ENCODE data around the gene SHOX.

Gene SHOX

DNA sequence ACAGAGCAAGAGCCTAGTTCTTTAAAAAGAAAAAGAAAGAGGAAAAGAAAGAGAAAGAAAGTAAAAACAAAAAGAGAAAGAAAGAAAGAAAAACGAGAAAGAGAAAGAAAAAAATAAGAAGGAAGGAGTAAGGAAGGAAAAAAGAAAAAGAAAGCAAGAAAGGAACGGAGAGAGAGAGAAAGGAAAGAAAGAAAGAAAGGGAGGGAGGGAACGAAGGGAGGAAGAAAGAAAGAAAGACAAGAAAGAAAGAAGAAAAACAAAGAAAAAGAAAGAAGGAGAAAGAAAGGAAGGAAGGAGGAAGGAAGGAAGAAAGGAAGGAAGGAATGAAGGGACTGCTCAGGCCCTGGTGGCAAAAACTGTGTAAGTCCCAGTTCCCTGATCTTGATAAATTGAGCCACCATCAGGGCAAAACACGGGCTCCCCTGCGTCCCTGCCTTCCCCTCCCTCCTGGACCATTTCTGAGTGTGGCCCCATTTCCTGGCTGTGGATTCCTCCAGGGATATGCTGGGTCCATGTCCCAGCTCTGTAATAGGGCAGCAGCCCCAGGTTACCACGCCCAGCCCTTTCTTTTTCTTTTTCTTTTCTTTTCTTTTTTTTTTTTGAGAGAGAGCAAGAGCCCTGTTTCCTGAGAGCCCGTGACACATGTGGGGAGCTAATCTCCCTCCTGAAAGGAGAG, 44.8 kb downstream of the SHOX start:
- DNase-seq = no peak

- DNase-seq = no peak
Observed at GRCh38 chrX:675955-676295, 45.3 kb downstream of the SHOX start.

- DNase-seq = no peak
Observed at GRCh38 chrX:677376-677775, 46.8 kb downstream of the SHOX start.

DNA sequence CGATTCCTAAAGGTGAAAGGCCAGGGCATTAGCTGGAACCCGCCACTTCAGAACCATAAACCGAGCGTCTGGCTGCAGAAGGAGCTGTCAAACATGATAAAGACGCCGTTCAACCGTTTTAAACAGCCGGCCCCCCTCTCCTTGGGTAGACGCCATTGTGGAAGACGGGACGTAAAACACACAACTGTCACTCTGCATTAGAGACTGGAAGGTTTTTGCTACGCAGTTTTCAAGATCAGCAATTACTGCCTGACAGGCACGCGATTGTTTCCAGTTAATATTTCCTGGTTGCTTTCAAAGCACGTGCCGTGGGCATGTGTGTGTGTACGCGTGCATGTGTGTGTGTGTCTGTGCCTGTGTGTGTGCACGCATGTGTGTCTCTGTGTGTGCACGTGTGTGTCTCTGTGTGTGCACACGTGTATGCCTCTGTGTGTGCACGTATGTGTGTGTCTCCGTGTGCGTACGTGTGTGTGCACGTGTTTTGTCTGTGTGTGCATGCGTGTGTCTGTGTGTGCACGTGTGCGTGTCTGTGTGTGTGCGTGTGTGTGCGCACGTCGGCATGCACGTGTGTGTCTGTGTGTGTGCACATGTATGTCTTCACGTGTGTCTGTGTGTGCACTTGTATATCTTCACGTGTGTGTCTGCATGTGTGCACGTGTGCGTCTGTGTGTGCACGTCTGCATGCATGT, 48.8 kb downstream of the SHOX start:
- no peak for DNase-seq

DNA sequence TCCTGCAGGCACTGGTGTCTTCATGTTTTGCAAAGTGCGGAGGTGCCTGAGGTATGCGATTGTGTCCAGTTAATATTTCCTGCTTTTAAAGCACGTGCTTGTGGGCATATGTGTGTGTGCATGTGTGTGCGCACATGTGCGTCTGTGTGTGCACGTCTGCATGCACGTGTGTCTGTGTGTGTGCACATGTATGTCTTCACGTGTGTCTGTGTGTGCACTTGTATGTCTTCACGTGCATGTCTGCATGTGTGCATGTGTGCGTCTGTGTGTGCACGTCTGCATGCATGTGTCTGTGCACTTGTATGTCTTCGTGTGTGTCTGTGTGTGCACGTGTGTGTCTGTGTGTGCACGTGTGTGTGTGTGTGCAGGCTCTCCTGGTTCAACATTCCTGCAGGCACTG, 49.5 kb downstream of the SHOX start:
- DNase-seq = no peak

DNA sequence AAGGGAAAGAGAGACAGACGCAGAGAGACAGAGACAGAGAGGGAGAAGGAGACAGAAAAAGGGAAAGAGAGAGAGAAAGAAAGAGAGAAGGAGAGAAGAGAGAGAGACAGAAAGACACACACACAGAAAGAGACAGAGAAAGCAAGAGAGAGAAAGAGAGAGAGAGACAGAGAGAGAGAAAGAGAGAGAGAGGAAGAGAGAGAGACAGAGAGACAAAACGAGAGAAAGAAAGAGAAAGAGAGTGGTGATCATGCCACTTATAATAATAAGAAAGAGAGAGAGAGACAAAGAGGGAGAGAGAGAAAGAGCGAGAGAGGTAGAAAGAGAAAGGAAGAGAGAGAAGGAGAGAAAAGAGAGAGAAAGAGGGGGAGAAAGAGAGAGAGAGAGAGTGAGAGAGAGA, 51.4 kb downstream of the SHOX start:
- no peak for DNase-seq

DNA sequence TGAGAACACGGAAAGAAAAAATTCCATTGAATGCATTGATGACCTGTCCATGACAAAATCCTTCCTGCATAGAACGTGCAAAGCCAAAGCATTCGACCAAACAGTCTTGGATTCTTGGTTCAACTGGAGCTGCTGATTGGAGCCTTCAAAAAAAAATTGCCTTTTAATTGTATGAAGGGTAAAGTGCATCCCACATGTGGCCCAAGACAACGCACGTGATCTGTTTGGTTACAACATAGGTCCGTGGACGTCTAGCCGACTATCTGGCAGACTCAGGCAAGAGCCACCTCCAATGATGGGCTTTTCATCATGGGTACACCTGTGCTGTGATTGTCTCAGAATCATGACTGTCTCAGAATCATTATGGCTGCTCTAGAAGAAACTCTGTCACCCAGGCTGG, 52.3 kb downstream of the SHOX start:
- no peak for DNase-seq

GRCh38 chrX:683576-683975, 53.0 kb downstream of the SHOX start:
- no peak for DNase-seq

GRCh38 chrX:685120-686032, 54.8 kb downstream of the SHOX start:
- DNase-seq = no peak

DNA sequence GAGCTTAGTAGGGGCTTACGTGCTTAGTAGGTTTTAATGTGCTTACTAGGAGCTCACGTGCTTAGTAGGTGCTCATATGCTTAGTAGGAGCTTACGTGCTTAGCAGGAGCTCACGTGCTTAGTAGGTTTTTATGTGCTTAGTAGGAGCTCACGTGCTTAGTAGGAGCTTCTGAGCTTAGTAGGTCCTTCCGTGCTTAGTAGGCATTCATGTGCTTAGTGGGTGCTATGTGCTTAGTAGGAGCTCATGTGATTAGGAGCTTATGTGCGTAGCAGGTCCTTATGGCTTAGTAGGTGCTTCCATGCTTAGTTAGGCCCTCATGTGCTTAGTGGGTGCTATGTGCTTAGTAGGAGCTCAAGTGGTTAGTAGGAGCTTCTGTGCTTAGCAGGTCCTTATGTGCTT, 59.4 kb downstream of the SHOX start:
- no peak for DNase-seq

GRCh38 chrX:694800-695199, 64.2 kb downstream of the SHOX start:
- DNase-seq = no peak

GRCh38 chrX:698206-698605, 67.6 kb downstream of the SHOX start:
- DNase-seq = no peak

GRCh38 chrX:700936-701335, 70.3 kb downstream of the SHOX start:
- DNase-seq = no peak

- DNase-seq = no peak
Observed at GRCh38 chrX:701673-702072, 71.1 kb downstream of the SHOX start.

- DNase-seq = no peak
Observed at GRCh38 chrX:703466-703865, 72.9 kb downstream of the SHOX start.

DNA sequence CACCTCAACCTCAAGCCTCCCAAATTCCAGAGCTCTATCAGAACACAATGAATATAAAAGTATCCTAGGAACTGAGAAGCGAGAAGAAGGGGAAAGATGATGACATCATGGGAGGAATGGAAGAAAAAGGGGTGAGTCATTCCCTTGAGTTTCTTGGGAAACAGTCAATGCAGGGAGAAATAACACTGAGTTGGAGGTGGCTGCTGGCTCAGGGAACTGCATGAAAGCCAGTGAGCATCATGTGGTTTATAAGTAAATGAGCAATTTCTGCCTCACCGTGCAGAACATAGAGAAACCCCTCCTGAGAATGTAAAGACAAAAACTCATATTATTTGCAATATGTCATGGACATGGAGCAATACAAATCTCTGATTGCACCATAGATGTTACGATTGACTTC, 73.3 kb downstream of the SHOX start:
- no peak for DNase-seq
